Measurements from ENCODE around the gene KPNA1. TPM values are rescaled to one million over a fixed set of nuclear protein-coding genes. Genes with fewer than 3 reads are reported as not detected.

The KPNA1 gene
- total and polyA plus RNA-seq, 2 of the 13 experiments (the other 11 are each of a cell fraction or from before 2014, with no cell fraction given): 15.4 to 30.0 TPM

DNA sequence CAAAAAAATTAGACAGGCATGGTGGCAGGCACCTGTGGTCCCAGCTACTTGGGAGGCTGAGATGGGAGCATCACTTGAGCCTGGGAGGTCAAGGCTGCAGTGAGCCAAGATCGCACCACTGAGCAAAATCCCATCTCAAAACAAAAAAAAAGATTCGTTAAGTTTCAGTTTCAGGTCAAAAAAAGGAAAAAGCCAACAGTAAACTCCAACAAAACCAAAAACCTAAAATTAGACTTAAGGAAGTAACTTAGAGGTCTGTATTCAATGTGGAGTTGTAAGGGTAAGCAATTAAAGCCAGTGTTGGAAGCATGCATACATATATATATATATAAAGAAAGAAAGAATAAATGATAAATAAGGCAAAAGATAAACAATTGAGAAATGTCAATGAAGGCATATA lies 11.8 kb downstream of the KPNA1 start:
- no peaks in the 10 kb centered on the region; the same call in 1 of the 2 replicates for H4K20me1 ChIP-seq (ENCODE audit: insufficient read depth, low read length)
- no peak overlapping the region for H3K27ac ChIP-seq (ENCODE audit: extremely low read length, insufficient read depth, low read length)
- POLR2A ChIA-PET: no interaction called here
- no TSS peak for BruUV-seq (replicated peaks)
- no peak for FAIRE-seq
- peaks cover 6% of the 10 kb centered on the region for H3K4me1 ChIP-seq (ENCODE audit: insufficient read depth, low read length)
- in situ Hi-C loops (cut with HindIII; ENCODE audit: extremely low pct_ligation_motif_present, low pct_unique_long_range_greater_than_20kb): no loop called here
- 98% methylated on average over 2 of the region's 2 CpGs for WGBS (ENCODE audit: low lambda C conversion rate)
- H3K27me3 ChIP-seq (ENCODE audit: control insufficient read depth in 1 of 2, insufficient read depth in 2 of 2, low read length in 2 of 2): no peaks in the 10 kb centered on the region
- intact Hi-C loops (cut with micrococcal nuclease; ENCODE audit: unreplicated experiment): no loop called here
- no peak for ATAC-seq
- H3K4me2 ChIP-seq (ENCODE audit: low read depth, low read length): no peak overlapping the region
- no peaks in the 10 kb centered on the region for H3K9me3 ChIP-seq (ENCODE audit: low read length)
- CTCF ChIA-PET (ENCODE audit: low intra/inter-chr PET ratio, low total read pairs): no interaction called here
- H3K79me2 ChIP-seq (ENCODE audit: insufficient read depth, low read length): peaks cover 79% of the 10 kb centered on the region
- H3K9ac ChIP-seq (ENCODE audit: insufficient read depth, low read depth, low read length): no peak overlapping the region
- H3K4me3 ChIP-seq (replicated peaks in 1 of 3; ENCODE audit: insufficient read depth in 1 of 3, low read depth in 2 of 3, low read length in 3 of 3): no peak overlapping the region
- H2AFZ ChIP-seq (ENCODE audit: low read length): no peak overlapping the region
- no peak for DNase-seq (ENCODE audit: low spot score)
- no peaks in the 10 kb centered on the region for H3K36me3 ChIP-seq (replicated peaks in 1 of 2; ENCODE audit: control insufficient read depth in 1 of 2, insufficient read depth in 2 of 2, low read length in 2 of 2)
- TF ChIP-seq ZNF335 (CRISPR knock-in tag; IDR thresholded peaks at IDR 0.05) (no peak), HNRNPL (IDR thresholded peaks at IDR 0.05; ENCODE audit: low read depth, low read length) (no peak), KDM5A (IDR thresholded peaks at IDR 0.05; ENCODE audit: borderline replicate concordance, low read length) (no peak), ZNF451 (CRISPR knock-in tag; IDR thresholded peaks at IDR 0.05) (no peak), ZSCAN20 (CRISPR knock-in tag; IDR thresholded peaks at IDR 0.05; ENCODE audit: borderline replicate concordance) (no peak), SIN3B (IDR thresholded peaks at IDR 0.05; ENCODE audit: low read length) (no peak), ZNF234 (CRISPR knock-in tag; conservative IDR thresholded peaks at IDR 0.05) (no peak)
- TF ChIP-seq, protein P1, sequence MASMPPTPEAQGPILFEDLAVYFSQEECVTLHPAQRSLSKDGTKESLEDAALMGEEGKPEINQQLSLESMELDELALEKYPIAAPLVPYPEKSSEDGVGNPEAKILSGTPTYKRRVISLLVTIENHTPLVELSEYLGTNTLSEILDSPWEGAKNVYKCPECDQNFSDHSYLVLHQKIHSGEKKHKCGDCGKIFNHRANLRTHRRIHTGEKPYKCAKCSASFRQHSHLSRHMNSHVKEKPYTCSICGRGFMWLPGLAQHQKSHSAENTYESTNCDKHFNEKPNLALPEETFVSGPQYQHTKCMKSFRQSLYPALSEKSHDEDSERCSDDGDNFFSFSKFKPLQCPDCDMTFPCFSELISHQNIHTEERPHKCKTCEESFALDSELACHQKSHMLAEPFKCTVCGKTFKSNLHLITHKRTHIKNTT (CRISPR knock-in tag; IDR thresholded peaks at IDR 0.05): no peak
- TF ChIP-seq, protein P2, sequence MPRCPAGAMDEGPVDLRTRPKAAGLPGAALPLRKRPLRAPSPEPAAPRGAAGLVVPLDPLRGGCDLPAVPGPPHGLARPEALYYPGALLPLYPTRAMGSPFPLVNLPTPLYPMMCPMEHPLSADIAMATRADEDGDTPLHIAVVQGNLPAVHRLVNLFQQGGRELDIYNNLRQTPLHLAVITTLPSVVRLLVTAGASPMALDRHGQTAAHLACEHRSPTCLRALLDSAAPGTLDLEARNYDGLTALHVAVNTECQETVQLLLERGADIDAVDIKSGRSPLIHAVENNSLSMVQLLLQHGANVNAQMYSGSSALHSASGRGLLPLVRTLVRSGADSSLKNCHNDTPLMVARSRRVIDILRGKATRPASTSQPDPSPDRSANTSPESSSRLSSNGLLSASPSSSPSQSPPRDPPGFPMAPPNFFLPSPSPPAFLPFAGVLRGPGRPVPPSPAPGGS (CRISPR knock-in tag; IDR thresholded peaks at IDR 0.05): no peak

Measured in HepG2 (cell line).